Lung (tissue), 12 donors: ENCODE results near the gene ERCC1. TPM values are rescaled to one million over a fixed set of nuclear protein-coding genes. Genes with fewer than 3 reads are reported as not detected.
"Not testable (repeated sequence)": the region's sequence is repeated elsewhere in the genome, so short reads cannot be mapped to it uniquely, and the experiment has no call there.

Experiments used
- ATAC-seq: fragments of 200-7000 bp; cut with Tn5 transposase; one replicate; pipeline ENCODE4 v1.9.1; 2020; ENCODE audit warnings: moderate number of reproducible peaks; ENCODE audit not compliant: insufficient read depth, low FRiP score
- DNase-seq, 3 donors: peaks; one replicate each; pipeline ENCODE4 v3.0.0-alpha.2; 2013 to 2017
- H3K27ac ChIP-seq, 2 donors: one replicate each; pipeline ENCODE4 v1.5.1; 2013; ENCODE audit warnings: mild to moderate bottlenecking in 2 of 2, moderate library complexity in 2 of 2, control low read depth in 1 of 2, inconsistent platforms in 1 of 2, low read depth in 1 of 2, low read length in 1 of 2
- H3K27me3 ChIP-seq, 3 donors: one replicate each; pipeline ENCODE4 v1.5.1; 2013; ENCODE audit warnings: low read length in 2 of 3; ENCODE audit not compliant: control insufficient read depth in 3 of 3, insufficient read depth in 3 of 3
- H3K36me3 ChIP-seq, 4 donors: one replicate each; pipeline ENCODE4 v1.5.1; 2013; ENCODE audit warnings: low read length in 4 of 4, mild to moderate bottlenecking in 1 of 4, moderate library complexity in 1 of 4; ENCODE audit not compliant: control insufficient read depth in 4 of 4, insufficient read depth in 4 of 4
- H3K4me1 ChIP-seq, 5 donors: one replicate each; pipeline ENCODE4 v1.5.1; 2013; ENCODE audit warnings: low read length in 5 of 5, mild to moderate bottlenecking in 2 of 5, moderate library complexity in 1 of 5; ENCODE audit not compliant: control insufficient read depth in 5 of 5, insufficient read depth in 5 of 5
- H3K4me3 ChIP-seq: one replicate; pipeline ENCODE4 v1.5.1; 2013; ENCODE audit warnings: mild to moderate bottlenecking, control low read depth, moderate library complexity
- H3K9ac ChIP-seq, 2 donors: one replicate each; pipeline ENCODE4 v1.5.1; 2013; ENCODE audit warnings: low read length in 2 of 2, control low read depth in 1 of 2; ENCODE audit not compliant: insufficient read depth in 1 of 2
- H3K9me3 ChIP-seq, 4 donors: one replicate each; pipeline ENCODE4 v1.5.1; 2013; ENCODE audit warnings: low read length in 3 of 4, mild to moderate bottlenecking in 1 of 4, moderate library complexity in 1 of 4; ENCODE audit not compliant: control insufficient read depth in 4 of 4, insufficient read depth in 3 of 4
- CTCF ChIP-seq: IDR thresholded peaks from 2 replicates; pipeline ENCODE4 v1.5.1; 2012; ENCODE audit warnings: mild to moderate bottlenecking; ENCODE audit errors: control extremely low read depth, extremely low read depth
- WGBS, 2 donors: extraction: QIAGEN DNeasy Blood & Tissue Kit; methylation state at CpG; one replicate each; pipeline ENCODE4 v1.1.7; 2013; 5-methylcytosine and 5-hydroxymethylcytosine counted together
- polyA plus RNA-seq, 2 donors: library from polyadenylated mRNA; stranded (reverse); fragments of 200-250 nt; gene quantifications; one replicate each; pipeline ENCODE4 v1.2.1, GENCODE V29; 2013
- total RNA-seq, 2 donors: library from RNA; depleted of rRNA in 1 of 2; stranded (reverse); fragments of >200 nt in 1 of 2; gene quantifications; one replicate each; pipeline ENCODE4 v1.2.1, GENCODE V29; 2014 to 2021
- donor health status: control.
- donor health status: control.
- donor health status: Bipolar disorder and iron deficiency.
- donor health status: healthy.
- donor health status: DM: yes; HTN: yes; CAD: no.

ERCC1 gene
- total and polyA plus RNA-seq, 4 donors = 53.2 to 82.3 (median 63.2) TPM

- no peaks in the 10 kb centered on the region for H3K9me3 ChIP-seq
- DNase-seq (no peak), ATAC-seq (no peak)
- WGBS, 2 donors = 30 to 35% methylated on average over 10 of the region's 10 CpGs
- peak overlapping the region in 1 of 2 donors; percentile 97 for H3K27ac ChIP-seq
- no peaks in the 10 kb centered on the region for H3K36me3 ChIP-seq
- H3K4me3 ChIP-seq = no peak overlapping the region
- no peaks in the 10 kb centered on the region for H3K27me3 ChIP-seq
- TF ChIP-seq CTCF = no peak
- peaks cover 0 to 12% (median 3%) of the 10 kb centered on the region in 5 donors for H3K4me1 ChIP-seq
- H3K9ac ChIP-seq = peak overlapping the region in 1 of 2 donors; percentile 42
Observed at GRCh38 chr19:45439190-45439568, 15.5 kb upstream of the ERCC1 start.

GRCh38 chr19:45437328-45437727 lies 13.6 kb upstream of the ERCC1 start:
- TF ChIP-seq CTCF = no peak
- Histone ChIP-seq H3K27ac (no peak overlapping the region), H3K4me3 (no peak overlapping the region), H3K4me1 (peaks cover 0 to 5% (median 0%) of the 10 kb centered on the region in 5 donors), H3K9me3 (no peaks in the 10 kb centered on the region), H3K9ac (no peak overlapping the region), H3K36me3 (no peaks in the 10 kb centered on the region), H3K27me3 (no peaks in the 10 kb centered on the region)
- 90 to 95% methylated on average over 3 of the region's 3 CpGs for WGBS, 2 donors
- ATAC-seq (no peak), DNase-seq (no peak)

GRCh38 chr19:45432543-45432942 lies 8.8 kb upstream of the ERCC1 start:
- ATAC-seq, H3K9ac ChIP-seq, DNase-seq, H3K27ac ChIP-seq, H3K4me3 ChIP-seq, H3K4me1 ChIP-seq, H3K27me3 ChIP-seq, H3K9me3 ChIP-seq, H3K36me3 ChIP-seq: not testable (repeated sequence)
- WGBS, 2 donors = 84 to 95% methylated on average over 8 of the region's 8 CpGs

- 37 to 56% methylated on average over 9 of the region's 9 CpGs for WGBS, 2 donors
- not testable (repeated sequence) for H3K9ac ChIP-seq, ATAC-seq, H3K36me3 ChIP-seq, H3K9me3 ChIP-seq, H3K4me3 ChIP-seq, H3K27ac ChIP-seq, H3K4me1 ChIP-seq, H3K27me3 ChIP-seq
- DNase-seq = peak in 1 of 3 donors; percentile 47
Observed at GRCh38 chr19:45431008-45431407, 7.3 kb upstream of the ERCC1 start.

- H3K27me3 ChIP-seq, H3K27ac ChIP-seq, H3K9ac ChIP-seq, H3K4me3 ChIP-seq, H3K4me1 ChIP-seq, DNase-seq, H3K9me3 ChIP-seq, ATAC-seq, H3K36me3 ChIP-seq: not testable (repeated sequence)
- 86 to 90% methylated on average over 11 of the region's 11 CpGs for WGBS, 2 donors
Observed at GRCh38 chr19:45429896-45430295, 6.2 kb upstream of the ERCC1 start.
